GM10266 (cell line): Measurements from ENCODE around the gene PIP5K1B.

Experiments used
- DNase-seq: peaks from one replicate; pipeline ENCODE4 v3.0.0; 2012; ENCODE audit errors: extremely low spot score
- CTCF ChIP-seq: IDR thresholded peaks from 2 replicates; pipeline ENCODE4 v1.5.1; 2012; ENCODE audit warnings: mild to moderate bottlenecking, low read depth; ENCODE audit not compliant: control insufficient read depth, insufficient read depth; ENCODE audit errors: missing control alignments

The PIP5K1B gene

GRCh38 chr9:68898781-68899439 is 193.9 kb downstream of the PIP5K1B start:
- TF ChIP-seq CTCF: no peak
- DNase-seq: no peak

GRCh38 chr9:68904454-68904853 is 199.4 kb downstream of the PIP5K1B start:
- DNase-seq: no peak
- TF ChIP-seq CTCF: no peak

GRCh38 chr9:68905129-68905528 is 200.1 kb downstream of the PIP5K1B start:
- no peak for TF ChIP-seq CTCF
- DNase-seq: no peak

GRCh38 chr9:68907910-68908309 is 202.9 kb downstream of the PIP5K1B start:
- no peak for TF ChIP-seq CTCF
- no peak for DNase-seq

GRCh38 chr9:68912561-68912960 is 207.5 kb downstream of the PIP5K1B start:
- TF ChIP-seq CTCF: no peak

GRCh38 chr9:68913054-68913453 is 208.0 kb downstream of the PIP5K1B start:
- DNase-seq: no peak
- no peak for TF ChIP-seq CTCF

More at GRCh38 chr9:68912561-68912960, 207.5 kb downstream of the PIP5K1B start:
- DNase-seq: peak; percentile 11

GRCh38 chr9:68914751-68915150 is 209.7 kb downstream of the PIP5K1B start:
- TF ChIP-seq CTCF: no peak
- no peak for DNase-seq
